CD4-positive, alpha-beta T cell treated with Interleukin-21 for 1 hour (primary cell): ENCODE data around the gene TAS2R31.
"Not testable (repeated sequence)": the region's sequence is repeated elsewhere in the genome, so short reads cannot be mapped to it uniquely, and the experiment has no call there.

Source experiments
- DNase-seq: peaks from one replicate; pipeline ENCODE4 v3.0.0-alpha.2; 2020

The TAS2R31 gene, protein sequence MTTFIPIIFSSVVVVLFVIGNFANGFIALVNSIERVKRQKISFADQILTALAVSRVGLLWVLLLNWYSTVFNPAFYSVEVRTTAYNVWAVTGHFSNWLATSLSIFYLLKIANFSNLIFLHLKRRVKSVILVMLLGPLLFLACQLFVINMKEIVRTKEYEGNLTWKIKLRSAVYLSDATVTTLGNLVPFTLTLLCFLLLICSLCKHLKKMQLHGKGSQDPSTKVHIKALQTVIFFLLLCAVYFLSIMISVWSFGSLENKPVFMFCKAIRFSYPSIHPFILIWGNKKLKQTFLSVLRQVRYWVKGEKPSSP

DNA sequence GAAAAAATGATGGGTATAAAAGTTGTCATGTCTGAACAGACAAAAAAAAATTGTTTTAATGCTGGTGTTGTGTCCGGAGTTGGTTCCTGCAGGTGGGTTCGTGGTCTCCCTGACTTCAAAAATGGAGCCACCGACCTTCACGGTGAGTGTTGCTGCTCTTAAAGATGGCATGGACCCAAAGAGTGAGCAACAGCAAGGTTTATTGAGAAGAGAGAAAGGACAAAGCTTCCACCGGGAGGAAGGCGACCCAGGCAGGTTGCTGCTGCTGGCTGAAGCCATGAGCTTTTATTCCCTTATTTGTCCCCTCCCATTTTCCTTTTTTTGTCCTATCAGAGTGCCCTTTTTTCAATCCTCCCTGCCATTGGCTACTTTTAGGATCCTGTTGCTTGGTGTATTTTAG, at the start of gene TAS2R31:
Gene TAS2R31 (minus strand): TSS at position 101 of the 400 bp plus-strand sequence. CDS start 72 bp downstream, at position 29.
- DNase-seq, result no peak

DNA sequence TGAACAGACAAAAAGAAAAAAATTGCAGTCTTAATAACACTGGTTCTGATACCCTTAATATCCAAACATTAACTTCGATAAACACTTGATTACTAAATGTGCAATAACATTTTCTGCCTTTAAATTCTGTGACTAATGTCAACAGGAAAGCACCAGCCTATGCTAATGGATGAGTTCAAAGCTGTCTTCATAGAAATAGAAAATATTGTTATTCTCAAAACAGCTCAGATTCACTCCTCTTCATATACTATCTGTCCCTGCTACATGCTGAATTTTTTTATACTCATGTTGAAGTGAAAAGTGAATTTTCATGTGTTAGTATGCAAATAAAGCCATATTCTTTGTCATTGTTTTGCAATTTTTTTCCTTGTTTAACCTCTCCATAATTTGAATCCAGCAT, 47.0 kb upstream of the TAS2R31 start:
- DNase-seq, result no peak

GRCh38 chr12:11075642-11076041, 44.4 kb upstream of the TAS2R31 start:
- DNase-seq, result no peak

GRCh38 chr12:11071414-11071813, 40.2 kb upstream of the TAS2R31 start:
- no peak for DNase-seq

DNA sequence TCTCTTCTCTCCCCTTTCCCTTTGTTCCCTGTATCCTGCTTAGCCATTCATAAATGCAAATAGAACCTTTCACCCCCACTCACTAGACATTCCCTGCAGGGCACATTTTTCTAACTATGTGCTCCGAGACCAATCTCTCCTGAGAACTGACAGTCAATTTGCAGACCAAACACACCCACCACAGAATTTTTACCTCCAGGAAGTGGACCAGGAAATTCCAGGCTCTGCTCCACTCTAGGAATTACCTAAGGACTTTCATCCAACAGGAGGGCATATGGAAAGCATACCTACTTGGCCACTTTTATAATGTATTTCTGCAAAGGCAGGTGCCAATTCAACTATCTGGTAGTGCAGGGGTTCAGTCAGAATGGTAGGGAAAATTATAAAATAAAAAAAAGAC, 39.8 kb upstream of the TAS2R31 start:
- no peak for DNase-seq

GRCh38 chr12:11069854-11070365, 38.7 kb upstream of the TAS2R31 start:
- no peak for DNase-seq

DNA sequence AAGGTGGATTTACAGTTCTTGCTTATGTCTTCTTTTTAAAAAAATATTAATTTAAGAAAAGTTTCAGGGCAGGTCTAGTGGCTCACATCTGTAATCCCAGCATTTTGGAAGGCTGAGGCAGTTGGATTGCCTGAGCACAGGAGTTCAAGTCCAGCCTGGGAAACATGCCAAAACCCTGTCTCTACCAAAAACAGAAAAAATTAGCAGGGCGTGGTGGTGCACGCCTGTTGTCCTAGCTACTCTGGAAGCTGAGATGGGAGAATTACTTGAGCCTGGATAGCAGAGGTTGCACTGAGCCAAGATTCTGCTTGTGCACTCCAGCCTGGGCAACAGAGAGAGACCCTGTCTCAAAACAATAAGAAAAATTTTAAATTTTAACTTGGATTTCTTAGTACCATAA, 36.3 kb upstream of the TAS2R31 start:
- no peak for DNase-seq

DNA sequence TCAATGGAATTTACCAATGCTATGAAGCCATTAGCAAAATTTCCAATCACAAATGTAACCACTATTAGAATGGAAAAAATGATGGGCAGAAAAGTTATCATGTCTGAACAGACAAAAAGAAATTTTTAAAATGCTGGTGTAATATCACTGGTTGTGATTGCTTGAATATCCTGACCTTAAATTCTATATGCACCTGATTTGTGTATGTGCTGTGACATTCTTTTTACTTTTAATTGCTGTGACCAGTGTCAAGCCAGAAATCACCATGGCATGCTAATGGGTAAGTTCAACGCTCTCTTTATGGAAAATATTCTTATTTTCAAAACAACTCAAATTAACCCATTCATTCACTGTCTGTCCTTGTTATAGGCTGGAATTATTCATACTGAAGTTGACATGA, 31.0 kb upstream of the TAS2R31 start, which contains the start of gene TAS2R46:
Gene TAS2R46 (minus strand): TSS at position 101 of the 400 bp plus-strand sequence. CDS start 0 bp downstream, at position 101.
- DNase-seq, result not testable (repeated sequence)

GRCh38 chr12:11059784-11060183, 28.6 kb upstream of the TAS2R31 start:
- DNase-seq, result no peak

- DNase-seq, result no peak
These were observed 27.8 kb upstream of the TAS2R31 start for GRCh38 chr12:11059041-11059440.

DNA sequence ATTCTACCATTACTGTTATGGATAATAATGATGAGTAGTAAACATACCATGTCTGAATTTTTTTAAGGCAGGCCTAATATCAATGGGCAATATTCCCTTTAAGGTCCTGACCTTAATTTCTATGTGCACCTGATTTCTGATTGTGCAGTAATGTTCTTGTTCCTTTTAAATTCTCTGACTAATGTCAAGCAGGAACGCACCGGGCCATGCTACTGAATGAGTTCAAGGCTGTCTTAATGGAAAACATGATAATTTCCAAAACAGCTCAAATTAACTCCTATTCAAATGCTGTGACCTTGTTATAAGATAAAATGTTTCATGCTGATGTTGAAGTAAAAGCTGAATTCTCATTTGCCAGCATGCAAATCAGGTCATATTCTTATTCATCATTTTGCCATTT, 24.1 kb upstream of the TAS2R31 start:
- no peak for DNase-seq

DNA sequence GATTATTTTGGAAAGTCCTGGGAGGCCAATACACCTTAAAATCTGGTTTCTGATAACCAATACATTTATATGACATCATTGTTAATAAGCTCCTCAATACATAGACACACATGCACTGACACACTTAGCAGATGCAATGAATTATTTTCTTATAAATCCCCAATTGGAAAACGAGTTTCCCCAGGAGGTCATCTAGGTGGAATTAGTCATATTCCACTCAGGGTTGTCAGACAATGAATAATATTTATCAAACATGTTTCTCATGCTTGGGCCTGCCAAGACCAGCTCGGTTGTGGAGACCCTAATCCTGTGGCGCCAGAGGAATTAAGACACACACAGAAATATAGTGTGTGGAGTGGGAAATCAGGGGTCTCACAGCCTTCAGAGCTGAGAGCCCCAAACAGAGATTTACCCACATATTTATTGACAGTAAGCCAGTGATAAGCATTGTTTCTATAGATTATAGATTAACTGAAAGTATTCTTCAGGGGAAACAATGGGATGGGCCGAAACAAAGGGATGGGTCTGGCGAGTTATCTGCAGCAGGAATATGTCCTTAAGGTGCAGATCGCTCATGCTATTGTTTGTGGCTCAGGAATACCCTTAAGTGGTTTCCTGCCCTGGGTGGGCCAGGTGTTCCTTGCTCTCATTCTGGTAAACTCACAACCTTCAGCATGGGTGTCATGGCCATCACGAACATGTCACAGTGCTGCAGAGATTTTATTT, 18.8 kb upstream of the TAS2R31 start:
- DNase-seq, result not testable (repeated sequence)

- not testable (repeated sequence) for DNase-seq
These were observed 10.2 kb upstream of the TAS2R31 start for GRCh38 chr12:11041366-11041765.

GRCh38 chr12:11040162-11040561, 9.0 kb upstream of the TAS2R31 start:
- no peak for DNase-seq

- no peak for DNase-seq
These were observed 8.0 kb upstream of the TAS2R31 start for GRCh38 chr12:11039171-11039570.

- not testable (repeated sequence) for DNase-seq
These were observed 2.8 kb upstream of the TAS2R31 start for GRCh38 chr12:11033959-11034358.

- DNase-seq, result no peak
These were observed 5.1 kb downstream of the TAS2R31 start for GRCh38 chr12:11026118-11026517.

- DNase-seq, result no peak
These were observed 7.8 kb downstream of the TAS2R31 start for GRCh38 chr12:11023387-11023786.

DNA sequence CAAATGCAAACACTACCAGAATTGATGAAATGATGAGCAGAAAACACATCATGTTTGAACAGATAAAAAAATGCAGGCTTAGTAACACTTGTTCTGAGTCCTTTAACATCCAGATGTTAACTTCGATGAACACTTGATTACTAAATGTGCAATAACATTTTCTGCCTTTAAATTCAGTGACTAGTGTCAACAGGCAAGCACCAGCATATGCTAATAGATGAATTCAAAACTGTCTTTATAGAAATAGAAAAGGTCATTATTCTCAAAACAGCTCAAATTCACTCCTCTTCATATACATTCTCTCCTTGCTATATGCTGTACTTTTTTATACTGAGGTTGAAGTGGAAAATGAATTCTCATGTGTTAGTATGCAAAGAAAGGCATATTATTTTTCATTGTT, 8.7 kb downstream of the TAS2R31 start, which contains the start of gene TAS2R19:
Gene TAS2R19 (minus strand): TSS at position 101 of the 400 bp plus-strand sequence. CDS start 49 bp downstream, at position 52.
- no peak for DNase-seq

GRCh38 chr12:11016937-11017336, 14.3 kb downstream of the TAS2R31 start:
- no peak for DNase-seq

DNA sequence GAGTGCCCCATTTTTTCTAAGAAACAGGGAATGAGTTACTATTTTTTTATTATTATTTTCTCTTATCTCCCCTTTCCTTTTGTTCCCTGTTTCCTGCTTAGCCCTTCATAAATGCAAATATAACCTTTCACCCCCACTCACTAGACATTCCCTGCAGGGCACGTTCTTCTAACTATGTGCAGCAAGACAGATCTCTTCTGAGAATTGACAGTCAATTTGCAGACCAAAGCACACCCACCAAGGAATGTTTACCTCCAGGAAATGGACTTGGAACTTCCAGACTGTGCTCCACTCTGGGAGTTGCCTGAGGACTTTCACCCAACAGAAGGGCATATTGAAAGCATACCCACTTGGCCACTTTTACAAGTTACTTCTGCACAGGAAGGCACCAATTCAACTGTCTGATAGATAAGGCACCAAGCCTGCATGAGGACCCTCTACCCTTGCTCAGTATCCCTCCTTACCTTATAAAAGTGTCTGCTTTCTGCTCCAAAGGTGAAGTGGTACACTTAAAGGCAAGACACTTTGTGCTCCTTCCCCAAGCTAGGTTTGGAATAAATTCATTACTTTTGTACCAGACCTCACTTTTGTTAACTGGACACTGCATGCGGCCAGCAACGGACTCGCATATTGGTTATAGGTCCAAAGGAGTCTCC, 15.3 kb downstream of the TAS2R31 start:
- DNase-seq, result no peak

- no peak for DNase-seq
These were observed 17.0 kb downstream of the TAS2R31 start for GRCh38 chr12:11014234-11014633.

DNA sequence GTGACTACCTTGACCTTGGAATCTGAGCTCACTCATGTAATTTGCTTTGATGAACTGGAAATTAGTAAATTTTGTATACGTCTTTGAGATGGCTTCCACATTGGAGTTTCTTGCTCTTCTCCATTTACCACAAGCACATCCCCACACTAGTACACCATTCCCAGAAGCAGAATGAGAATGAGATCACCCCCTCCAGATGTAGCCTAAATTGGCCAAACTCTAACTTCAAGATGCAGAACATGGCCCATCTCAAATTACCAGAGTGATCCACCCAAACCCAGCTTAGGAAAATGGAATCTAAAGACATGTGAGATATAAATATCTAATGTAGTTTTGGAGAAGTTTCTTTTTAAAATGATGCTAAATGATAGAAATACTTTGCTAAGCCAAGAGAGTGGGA, 23.6 kb downstream of the TAS2R31 start:
- no peak for DNase-seq
